CD4-positive, alpha-beta T cell treated with Interleukin-1 beta for 1 hour (primary cell): Measurements from ENCODE around the gene RAB24.
"Not testable (repeated sequence)": the region's sequence is repeated elsewhere in the genome, so short reads cannot be mapped to it uniquely, and the experiment has no call there.

Experiments used
- DNase-seq, 2 donors: peaks; one replicate each; pipeline ENCODE4 v3.0.0-alpha.2; 2020 to 2022

Gene RAB24

DNA sequence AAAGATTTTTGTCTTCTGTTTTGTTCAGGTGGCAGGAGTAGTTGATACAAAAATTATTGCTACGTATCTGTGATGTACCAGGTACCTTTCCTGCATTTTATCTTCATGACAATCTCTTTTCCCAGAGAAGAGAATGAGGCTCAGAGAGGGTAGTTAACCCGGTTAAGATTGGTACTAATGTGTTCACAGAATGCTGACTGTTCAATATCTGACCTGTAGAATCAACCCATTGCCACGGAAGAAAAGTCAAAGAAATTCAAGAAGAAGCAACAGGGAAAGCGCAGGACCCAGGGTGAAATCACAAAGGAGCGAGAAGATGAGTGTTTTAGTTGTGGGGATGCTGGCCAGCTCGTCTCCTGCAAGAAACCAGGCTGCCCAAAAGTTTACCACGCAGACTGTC, 11.8 kb downstream of the RAB24 start:
- DNase-seq = no peak

DNA sequence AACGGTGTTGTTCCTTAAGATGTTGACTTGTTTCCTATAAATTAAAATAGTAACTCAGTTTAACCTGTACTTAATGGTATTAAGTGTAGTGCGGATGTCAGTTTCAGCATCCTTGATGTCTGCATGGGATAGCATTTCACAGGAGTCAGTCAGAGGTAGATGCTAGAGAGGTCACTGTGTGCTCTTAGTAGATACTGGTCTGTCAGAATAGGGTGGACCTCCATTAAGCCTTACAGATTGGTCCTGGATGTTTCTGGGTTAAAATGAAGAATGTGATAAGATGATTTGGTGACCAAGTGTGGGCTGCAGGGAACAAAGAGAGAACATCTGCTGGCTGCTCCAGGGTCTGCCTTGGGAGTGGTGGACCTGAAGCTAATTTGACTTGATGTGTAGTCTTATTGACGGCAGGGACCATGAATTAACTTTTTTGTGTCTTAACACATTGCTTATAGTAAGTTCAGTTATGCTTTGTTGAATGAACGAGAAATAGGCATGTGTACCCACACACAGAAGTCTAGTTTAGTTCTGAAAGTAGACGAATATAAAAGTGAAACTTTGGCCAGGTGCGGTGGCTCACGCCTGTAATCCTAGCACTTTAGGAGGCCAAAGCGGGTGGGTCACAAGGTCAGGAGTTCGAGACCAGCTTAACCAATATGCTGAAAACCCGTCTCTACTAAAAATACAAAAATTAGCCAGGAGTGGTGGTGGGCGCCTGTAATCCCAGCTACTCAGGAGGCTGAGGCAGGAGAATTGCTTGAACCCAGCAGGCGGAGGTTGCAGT, 12.5 kb downstream of the RAB24 start:
- DNase-seq = no peak

DNA sequence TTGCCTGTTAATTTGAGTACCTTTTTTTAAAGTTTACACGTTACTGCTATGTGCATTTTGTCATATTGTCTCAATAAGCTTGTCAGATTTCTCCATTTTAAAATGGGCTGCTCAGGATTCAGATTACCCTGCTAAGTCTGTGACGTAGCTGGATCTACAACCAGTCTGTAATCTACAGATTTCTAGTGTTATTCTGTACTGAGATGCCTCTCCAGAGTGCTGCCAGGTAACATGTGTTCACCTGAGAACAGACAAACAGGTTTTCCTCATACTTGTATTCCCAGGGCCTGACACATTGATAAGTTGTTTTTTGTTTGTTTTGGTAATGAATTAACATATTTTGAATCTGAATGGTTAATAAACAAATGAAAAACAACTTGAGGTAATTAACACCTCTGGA, 15.3 kb downstream of the RAB24 start:
- DNase-seq = no peak

DNA sequence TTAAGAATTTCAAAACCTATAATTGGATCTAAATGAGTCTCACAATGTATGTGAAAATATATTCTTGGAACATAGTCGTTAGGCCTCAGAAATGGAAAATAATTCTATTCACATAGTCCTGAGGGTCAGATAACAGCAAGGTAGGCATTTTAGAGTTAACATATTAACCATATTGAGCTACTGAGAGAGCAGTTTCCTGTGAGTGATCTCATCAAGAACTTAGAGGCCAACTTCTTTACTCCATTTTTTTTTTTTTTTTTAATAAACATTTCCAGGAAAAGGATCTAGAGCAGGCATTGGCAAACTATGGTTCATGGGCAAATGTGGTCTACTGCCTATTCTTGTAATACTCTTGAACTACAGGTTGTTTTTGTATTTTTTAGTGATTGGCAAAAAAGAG, 26.6 kb downstream of the RAB24 start:
- DNase-seq = no peak

DNA sequence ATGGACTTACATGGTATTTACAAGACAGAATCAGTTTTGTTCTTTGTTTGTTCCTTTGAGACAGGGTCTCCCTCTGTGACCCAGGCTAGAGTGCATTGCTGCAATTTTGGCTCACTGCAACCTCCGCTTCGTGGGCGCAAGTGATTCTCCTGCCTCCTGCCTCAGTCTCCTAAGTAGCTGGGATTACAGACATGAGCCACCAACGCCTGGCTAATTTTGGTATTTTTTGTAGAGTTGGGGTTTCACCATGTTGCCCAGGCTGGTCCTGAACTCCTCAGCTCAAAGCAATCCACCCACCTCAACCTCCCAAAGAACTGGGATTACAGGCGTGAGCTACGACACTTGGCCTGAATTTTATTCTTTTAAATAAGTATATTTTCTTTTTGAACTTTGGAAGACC, 27.6 kb downstream of the RAB24 start:
- DNase-seq = no peak

DNA sequence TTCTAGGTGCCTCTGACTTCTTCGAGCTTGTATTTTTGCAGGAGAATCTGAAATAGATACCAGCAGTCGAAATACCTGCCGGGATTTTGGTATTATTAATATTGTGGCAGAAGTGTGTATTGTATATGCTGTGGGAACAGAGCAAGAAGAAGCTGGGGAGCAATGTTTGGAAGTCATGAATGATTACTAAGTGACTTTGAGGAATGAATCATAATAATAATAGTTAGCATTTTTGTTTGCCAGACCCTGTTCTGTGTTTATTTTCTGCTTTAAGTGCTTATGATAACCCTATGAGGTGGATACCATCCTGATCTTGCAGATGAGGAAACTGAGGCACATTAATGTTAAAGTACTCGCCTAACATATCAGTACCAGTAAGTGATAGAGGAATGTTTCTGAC, 32.4 kb downstream of the RAB24 start:
- DNase-seq = no peak

DNA sequence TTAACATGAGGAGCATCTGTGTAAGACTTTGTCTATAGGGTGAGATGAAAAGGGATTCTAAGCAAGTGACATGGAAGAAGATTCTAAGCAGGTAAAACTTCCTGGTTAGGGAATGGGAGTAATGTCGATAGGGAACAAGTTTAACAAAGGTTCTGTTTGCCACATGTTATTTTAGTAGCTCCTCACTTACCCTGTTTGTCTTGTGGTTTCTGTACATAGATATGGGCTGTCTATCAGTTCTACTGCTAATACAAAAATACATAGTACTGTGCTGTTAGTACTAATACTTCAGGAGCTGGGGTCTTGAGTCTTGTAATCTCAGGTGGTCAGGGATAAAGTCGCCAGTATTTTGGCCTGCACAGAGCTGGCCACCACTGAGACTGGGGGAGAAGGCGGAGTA, 32.9 kb downstream of the RAB24 start:
- DNase-seq = no peak

DNA sequence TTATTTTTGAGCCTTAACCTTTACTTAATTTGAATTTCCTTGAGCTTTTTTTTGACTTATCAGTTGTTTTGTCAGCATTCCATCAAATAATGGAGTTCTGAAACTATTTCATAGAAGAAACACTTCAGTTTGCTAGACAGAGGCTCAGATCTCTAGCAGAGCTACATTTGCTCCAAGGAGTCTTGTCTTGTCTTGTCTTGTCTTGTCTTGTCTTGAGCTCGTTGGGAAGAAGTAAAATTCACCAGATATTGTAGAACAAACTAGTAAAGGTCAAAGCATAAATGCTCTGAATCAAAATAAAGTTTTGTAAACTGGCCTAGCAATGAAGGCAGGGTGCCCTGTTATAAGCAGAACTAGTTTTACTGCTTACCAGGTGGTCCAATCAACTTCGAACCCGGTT, 33.5 kb downstream of the RAB24 start:
- DNase-seq = no peak

DNA sequence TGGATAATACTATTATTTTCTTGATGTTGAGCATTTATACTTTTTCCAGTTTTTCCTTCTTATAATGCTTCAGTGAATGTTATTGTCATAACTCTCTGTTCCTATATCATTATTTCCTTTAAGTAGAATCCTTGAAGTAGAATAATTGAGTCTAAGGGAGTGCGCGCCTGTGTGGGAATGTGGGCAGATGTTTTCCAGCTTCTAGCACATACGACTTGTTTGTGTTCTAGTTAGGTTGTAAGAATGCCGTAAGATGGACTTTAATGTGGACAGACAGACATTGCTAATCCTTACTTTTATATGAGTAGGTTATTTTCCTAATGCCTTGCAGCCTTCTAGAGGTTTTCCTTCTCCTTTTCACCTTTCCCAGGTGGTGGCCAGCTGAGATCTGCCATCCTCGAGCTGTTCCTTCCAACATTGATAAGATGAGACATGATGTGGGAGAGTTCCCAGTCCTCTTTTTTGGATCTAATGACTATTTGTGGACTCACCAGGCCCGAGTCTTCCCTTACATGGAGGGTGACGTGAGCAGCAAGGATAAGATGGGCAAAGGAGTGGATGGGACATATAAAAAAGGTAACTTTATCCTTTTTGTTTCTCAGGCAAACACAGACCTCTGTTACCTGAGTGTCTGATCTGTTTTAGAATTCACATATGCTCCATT, 34.2 kb downstream of the RAB24 start:
- no peak for DNase-seq

DNA sequence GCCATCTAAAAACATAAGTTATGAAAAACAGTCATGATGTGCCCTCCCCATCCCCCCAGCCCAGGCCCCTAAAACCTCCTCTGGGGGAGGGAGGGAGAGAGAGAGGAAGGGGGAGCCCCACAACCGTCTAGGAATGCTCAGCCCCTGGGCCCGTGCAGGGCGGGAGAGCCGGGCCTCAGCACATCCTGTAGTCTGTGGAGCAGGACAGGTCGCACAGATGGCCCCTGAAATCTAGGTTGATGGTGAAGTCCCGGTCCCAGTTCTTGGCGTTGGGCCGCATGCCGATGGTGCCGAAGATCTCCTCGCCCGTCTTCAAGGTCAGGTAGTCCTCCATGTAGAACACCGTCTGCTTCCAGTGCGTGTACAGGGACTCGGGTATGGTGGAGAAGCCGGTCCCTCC, 38.1 kb downstream of the RAB24 start:
- DNase-seq = no peak

DNA sequence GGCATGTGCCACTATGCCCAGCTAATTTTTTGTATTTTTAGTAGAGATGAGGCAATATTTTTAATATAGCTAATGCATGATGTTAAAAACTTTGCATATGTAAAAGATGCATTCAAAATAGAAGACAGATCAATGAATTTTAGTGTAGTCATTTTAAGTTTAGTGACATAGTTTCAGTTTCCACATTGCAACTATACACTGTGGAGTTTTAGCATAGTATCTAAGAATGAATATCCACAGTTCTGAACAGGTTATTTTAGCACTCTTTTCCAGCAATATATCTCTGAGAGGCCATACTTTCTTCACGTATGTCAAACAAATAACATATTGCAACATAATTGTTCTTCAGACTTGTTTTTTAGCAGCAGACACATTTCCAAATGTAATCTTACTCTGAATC, 39.3 kb downstream of the RAB24 start:
- DNase-seq = no peak

DNA sequence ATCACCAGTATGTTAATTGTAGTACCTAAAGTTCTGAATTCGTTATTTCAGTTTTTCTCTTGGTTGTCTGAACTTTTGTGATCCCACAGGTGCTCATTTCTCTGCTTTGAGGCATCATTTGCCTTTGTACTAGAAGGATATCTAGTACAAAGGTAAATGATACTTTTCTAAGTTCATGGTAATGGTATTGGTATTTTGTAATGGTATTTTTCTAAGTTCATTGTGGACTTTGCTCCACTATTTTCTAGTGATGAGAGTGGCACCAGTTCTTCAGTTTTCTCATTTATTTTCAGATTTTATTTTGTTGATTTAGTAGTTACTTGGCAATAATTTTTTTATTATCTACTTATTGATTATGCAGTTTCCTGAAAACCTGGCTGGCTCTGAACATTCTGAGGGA, 42.0 kb downstream of the RAB24 start:
- no peak for DNase-seq

DNA sequence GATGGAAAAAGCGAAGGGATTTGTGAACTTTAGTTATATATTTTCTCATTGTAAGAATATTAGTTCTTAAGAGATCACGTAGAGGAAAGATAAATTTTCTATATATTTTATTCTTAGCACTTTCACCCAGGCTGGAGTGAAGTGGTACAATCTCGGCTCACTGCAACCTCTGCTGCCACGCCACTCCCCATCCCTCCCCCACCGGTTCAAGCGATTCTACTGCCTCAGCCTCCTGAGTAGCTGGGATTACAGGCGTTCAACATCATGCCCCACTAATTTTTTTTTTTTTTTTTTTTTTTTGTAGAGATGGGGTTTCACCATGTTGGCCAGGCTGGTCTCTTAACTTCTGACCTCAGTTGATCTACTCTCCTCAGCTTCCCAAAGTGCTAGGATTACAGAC, 42.6 kb downstream of the RAB24 start:
- no peak for DNase-seq

DNA sequence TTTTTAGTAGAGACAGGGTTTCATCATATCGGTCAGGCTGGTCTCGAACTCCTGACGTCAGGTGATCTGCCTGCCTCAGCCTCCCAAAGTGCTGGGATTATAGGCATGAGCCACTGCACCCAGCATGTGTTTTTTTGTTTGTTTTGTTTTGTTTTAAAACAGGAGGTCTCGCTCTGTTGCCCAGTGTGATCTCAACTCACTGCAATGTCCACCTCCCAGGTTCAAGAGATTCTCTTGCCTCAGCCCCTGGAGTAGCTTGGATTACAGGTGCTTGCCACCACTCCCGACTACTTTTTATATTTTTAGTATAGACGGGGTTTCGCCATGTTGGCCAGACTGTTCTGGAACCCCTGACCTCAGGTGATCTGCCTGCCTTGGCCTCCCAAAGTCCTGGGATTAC, 44.8 kb downstream of the RAB24 start:
- not testable (repeated sequence) for DNase-seq

DNA sequence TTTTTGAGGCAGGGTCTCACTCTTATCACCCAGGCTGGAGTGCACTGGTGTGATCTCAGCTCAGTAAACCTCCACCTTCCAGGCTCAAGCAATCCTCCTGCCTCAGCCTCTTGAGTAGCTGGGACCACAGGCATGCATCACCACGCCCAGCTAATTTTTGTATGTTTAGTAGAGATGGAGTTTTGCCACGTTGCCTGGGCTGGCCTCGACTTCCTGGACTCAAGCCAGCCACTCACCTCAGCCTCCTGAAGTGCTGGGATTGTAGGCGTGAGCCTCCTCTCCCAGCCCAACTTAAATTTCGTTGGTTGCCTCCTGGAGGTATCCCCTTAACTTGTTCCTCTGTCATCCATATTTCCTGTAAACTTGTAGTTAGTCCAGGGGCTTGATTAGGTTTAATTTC, 47.2 kb downstream of the RAB24 start:
- DNase-seq = no peak

DNA sequence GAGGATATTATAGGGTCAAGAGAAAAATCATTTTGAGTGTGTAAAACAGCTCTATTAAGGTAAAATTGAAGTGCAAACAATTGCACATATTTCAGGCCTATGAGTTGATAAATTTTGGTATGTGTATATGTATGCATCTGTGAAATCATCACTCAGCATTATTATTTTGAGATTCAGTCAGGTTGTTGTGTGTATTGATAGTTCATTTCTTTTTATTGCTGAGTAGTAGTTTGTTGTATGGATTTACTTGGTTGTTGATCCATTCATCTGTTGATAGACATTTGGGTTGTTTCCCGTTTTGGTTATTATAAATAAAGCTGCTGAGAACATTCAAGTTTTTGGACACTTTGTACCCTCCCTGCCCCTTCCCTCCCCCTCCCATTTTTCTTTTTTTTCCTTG, 50.3 kb downstream of the RAB24 start:
- DNase-seq = no peak
